Caco-2 (cell line): Measurements from ENCODE around the gene TTC9. TPM values are rescaled to one million over a fixed set of nuclear protein-coding genes. Genes with fewer than 3 reads are reported as not detected.

Source experiments
- BruUV-seq: library from RNA; stranded (reverse); fragments of 400-500 nt; replicated peaks from 2 replicates; lab custom pipeline; 2021; lab: Mats Ljungman, UMichigan
- CTCF ChIA-PET: fragments of 300-600 bp; sonication (Branson Sonifier 250); formaldehyde crosslinking; loops from one replicate; lab custom pipeline; 2022; ENCODE audit warnings: antibody characterized with exemption; lab: Charles Lee
- POLR2A ChIA-PET: fragments of 300-600 bp; sonication (Branson Sonifier 250); formaldehyde crosslinking; loops from one replicate; lab custom pipeline; 2022; ENCODE audit warnings: antibody characterized with exemption; lab: Charles Lee
- DNase-seq, 2 experiments: peaks; one replicate each; pipeline versions ENCODE4 v3.0.0 to v3.0.0-alpha.2; 2020 to 2022
- H3K27me3 ChIP-seq: replicated peaks from 2 replicates; pipeline ENCODE4 v1.6.0; 2011; ENCODE audit warnings: low read length; ENCODE audit not compliant: control insufficient read depth, insufficient read depth
- H3K36me3 ChIP-seq: 2 replicates; pipeline ENCODE4 v1.5.1; 2011; ENCODE audit warnings: low read length; ENCODE audit not compliant: control insufficient read depth, insufficient read depth
- H3K4me1 ChIP-seq: fragments of 250-450 bp; sonication (Bioruptor Pico); 2 replicates; pipeline ENCODE4 v1.5.1; 2020; ENCODE audit warnings: mild to moderate bottlenecking
- H3K4me3 ChIP-seq: 2 replicates; pipeline ENCODE4 v1.5.1; 2011; ENCODE audit warnings: low read depth, mild to moderate bottlenecking, control low read depth, low read length
- H3K9me3 ChIP-seq: fragments of 250-450 bp; sonication (Bioruptor Pico); 2 replicates; pipeline ENCODE4 v1.5.1; 2020; ENCODE audit warnings: mild to moderate bottlenecking, moderate library complexity
- H3K27ac Mint-ChIP-seq: one replicate; pipeline ENCODE4 v1.8.0; 2022; ENCODE audit warnings: mixed read lengths; ENCODE audit not compliant: unreplicated experiment
- H3K27me3 Mint-ChIP-seq: one replicate; pipeline ENCODE4 v1.8.0; 2022; ENCODE audit warnings: mixed read lengths; ENCODE audit not compliant: insufficient read depth, unreplicated experiment
- H3K36me3 Mint-ChIP-seq: one replicate; pipeline ENCODE4 v1.8.0; 2022; ENCODE audit warnings: mild to moderate bottlenecking, mixed read lengths; ENCODE audit not compliant: insufficient read depth, unreplicated experiment
- H3K4me1 Mint-ChIP-seq: one replicate; pipeline ENCODE4 v1.8.0; 2022; ENCODE audit warnings: low read depth, mixed read lengths; ENCODE audit not compliant: unreplicated experiment
- H3K4me3 Mint-ChIP-seq: one replicate; pipeline ENCODE4 v1.8.0; 2022; ENCODE audit warnings: mild to moderate bottlenecking, moderate library complexity, mixed read lengths; ENCODE audit not compliant: unreplicated experiment
- H3K9me3 Mint-ChIP-seq: one replicate; pipeline ENCODE4 v1.8.0; 2022; ENCODE audit warnings: mixed read lengths; ENCODE audit not compliant: unreplicated experiment
- CTCF ChIP-seq, 2 experiments: fragments of 200-600 bp in 1 of 2; IDR thresholded peaks; 1 replicate in 1 of 2; 2 replicates in 1 of 2; pipeline versions ENCODE4 v1.5.1 to v1.8.0; 2011 to 2022; ENCODE audit warnings: antibody characterized with exemption in 1 of 2, control low read depth in 1 of 2, inconsistent platforms in 1 of 2, low read depth in 1 of 2, low read length in 1 of 2, mild to moderate bottlenecking in 1 of 2, moderate library complexity in 1 of 2; ENCODE audit not compliant: insufficient read depth in 1 of 2, severe bottlenecking in 1 of 2, unreplicated experiment in 1 of 2
- intact Hi-C: fragments of 100-400 bp; cut with micrococcal nuclease; formaldehyde crosslinking; loops from one replicate; pipeline ENCODE4 v1.10.0; 2022; ENCODE audit not compliant: unreplicated experiment
- total RNA-seq: library from RNA; stranded (reverse); gene quantifications from 2 replicates; pipeline ENCODE4 v1.2.3, GENCODE V29; 2022

TTC9 gene
- total RNA-seq, 1 experiment from 2014 or later: 4.6 TPM

GRCh38 chr14:70718383-70719118 lies 76.8 kb downstream of the TTC9 start:
- Mint-ChIP-seq H3K27ac (peak overlapping the region; percentile 73), H3K36me3 (peaks cover 11% of the 10 kb centered on the region), H3K9me3 (no peaks in the 10 kb centered on the region), H3K4me3 (peak overlapping the region; percentile 51), H3K4me1 (peaks cover 45% of the 10 kb centered on the region), H3K27me3 (no peaks in the 10 kb centered on the region)
- Histone ChIP-seq H3K9me3 (no peaks in the 10 kb centered on the region), H3K4me1 (peaks cover 42% of the 10 kb centered on the region), H3K4me3 (no peak overlapping the region), H3K27me3 (no peaks in the 10 kb centered on the region), H3K36me3 (no peaks in the 10 kb centered on the region)
- ChIA-PET POLR2A (interaction anchor here (0.6 kb wide), 1 partner anchor 21 kb away, joined by 5 read pairs; no protein-coding TSS in a partner anchor), CTCF (interaction anchor here (0.6 kb wide), 1 partner anchor 45 kb away, joined by 4 read pairs; no protein-coding TSS in a partner anchor)
- no TSS peak for BruUV-seq
- no peak for TF ChIP-seq CTCF (IDR thresholded peaks at IDR 0.05; ENCODE audit: insufficient read depth in 1 of 2, low read depth in 1 of 2, low read length in 1 of 2, severe bottlenecking in 1 of 2, unreplicated experiment in 1 of 2)
- peak; percentile 70 to 77 for DNase-seq
- intact Hi-C loops: loop anchor here (5.0 to 10.0 kb wide), 2 partner anchors 116 to 236 kb away; partner anchors contain the start of gene MED6

- no peak for DNase-seq
- POLR2A ChIA-PET: no interaction called here
- Histone ChIP-seq H3K27me3 (no peaks in the 10 kb centered on the region), H3K4me1 (peaks cover 34% of the 10 kb centered on the region), H3K4me3 (no peak overlapping the region), H3K9me3 (no peaks in the 10 kb centered on the region), H3K36me3 (no peaks in the 10 kb centered on the region)
- H3K9me3 Mint-ChIP-seq: no peaks in the 10 kb centered on the region
- H3K27ac Mint-ChIP-seq: no peak overlapping the region
- no peak for TF ChIP-seq CTCF (IDR thresholded peaks at IDR 0.05; ENCODE audit: insufficient read depth in 1 of 2, low read depth in 1 of 2, low read length in 1 of 2, severe bottlenecking in 1 of 2, unreplicated experiment in 1 of 2)
- no peak overlapping the region for H3K4me3 Mint-ChIP-seq
- H3K36me3 Mint-ChIP-seq: peaks cover 17% of the 10 kb centered on the region
- no peaks in the 10 kb centered on the region for H3K27me3 Mint-ChIP-seq
- no TSS peak for BruUV-seq
- H3K4me1 Mint-ChIP-seq: peaks cover 34% of the 10 kb centered on the region
- intact Hi-C loops: no loop called here
- CTCF ChIA-PET: interaction anchor here (0.6 kb wide), 1 partner anchor 1238 kb away, joined by 4 read pairs; no protein-coding TSS in a partner anchor
These were observed 79.8 kb downstream of the TTC9 start for GRCh38 chr14:70721542-70721941.

- no TSS peak for BruUV-seq
- Histone ChIP-seq H3K9me3 (no peaks in the 10 kb centered on the region), H3K27me3 (no peaks in the 10 kb centered on the region), H3K4me3 (no peak overlapping the region), H3K36me3 (no peaks in the 10 kb centered on the region), H3K4me1 (peaks cover 25% of the 10 kb centered on the region)
- H3K27me3 Mint-ChIP-seq: no peaks in the 10 kb centered on the region
- H3K4me1 Mint-ChIP-seq: peaks cover 25% of the 10 kb centered on the region
- intact Hi-C loops: no loop called here
- DNase-seq: no peak
- no peak for TF ChIP-seq CTCF (IDR thresholded peaks at IDR 0.05; ENCODE audit: insufficient read depth in 1 of 2, low read depth in 1 of 2, low read length in 1 of 2, severe bottlenecking in 1 of 2, unreplicated experiment in 1 of 2)
- peaks cover 12% of the 10 kb centered on the region for H3K36me3 Mint-ChIP-seq
- no peak overlapping the region for H3K4me3 Mint-ChIP-seq
- H3K9me3 Mint-ChIP-seq: no peaks in the 10 kb centered on the region
- ChIA-PET CTCF (interaction anchor here (0.6 kb wide), 2 partner anchors 87 to 1237 kb away, joined by 3 to 4 read pairs; no protein-coding TSS in a partner anchor), POLR2A (no interaction called here)
- H3K27ac Mint-ChIP-seq: no peak overlapping the region
These were observed 80.7 kb downstream of the TTC9 start for GRCh38 chr14:70722418-70722817.
